Duodenal mucosa (tissue), 2 donors: ENCODE data around the gene TSPAN11.
A peak's percentile ranks its signal among the peaks of the same experiment; 100 is the strongest.

Source experiments
- H3K27ac ChIP-seq: one replicate; pipeline ENCODE4 v1.7.0; 2013; ENCODE audit warnings: low read depth, low read length
- H3K27me3 ChIP-seq, 2 donors: one replicate each; pipeline ENCODE4 v1.7.0; 2013; ENCODE audit warnings: low read length in 2 of 2, control low read depth in 1 of 2; ENCODE audit not compliant: insufficient read depth in 2 of 2, control insufficient read depth in 1 of 2
- H3K36me3 ChIP-seq, 2 donors: one replicate each; pipeline ENCODE4 v1.7.0; 2013; ENCODE audit warnings: low read length in 2 of 2, control low read depth in 1 of 2; ENCODE audit not compliant: insufficient read depth in 2 of 2, control insufficient read depth in 1 of 2
- H3K4me1 ChIP-seq, 2 donors: one replicate each; pipeline ENCODE4 v1.7.0; 2013; ENCODE audit warnings: low read length in 2 of 2, control low read depth in 1 of 2; ENCODE audit not compliant: insufficient read depth in 2 of 2, control insufficient read depth in 1 of 2
- H3K4me3 ChIP-seq, 2 donors: one replicate each; pipeline ENCODE4 v1.7.0; 2013; ENCODE audit warnings: low read length in 2 of 2, low read depth in 1 of 2
- H3K9ac ChIP-seq, 2 donors: one replicate each; pipeline ENCODE4 v1.7.0; 2013; ENCODE audit warnings: low read length in 2 of 2, low read depth in 1 of 2
- H3K9me3 ChIP-seq, 2 donors: one replicate each; pipeline ENCODE4 v1.7.0; 2013; ENCODE audit warnings: low read length in 2 of 2, control low read depth in 1 of 2; ENCODE audit not compliant: control insufficient read depth in 1 of 2

TSPAN11 gene

GRCh38 chr12:30926243-30927221 lies at the start of gene TSPAN11:
Gene TSPAN11 (plus strand): TSS chr12:30926748. CDS start chr12:30953992, 27,244 bp downstream.
- Histone ChIP-seq H3K36me3 (no peaks in the 10 kb centered on the region), H3K27ac (no peak within 1 kb of the TSS), H3K4me1 (peaks cover 0 to 4% of the 10 kb centered on the region in 2 donors), H3K9me3 (no peaks in the 10 kb centered on the region), H3K9ac (peak within 1 kb of the TSS in 1 of 2 donors; percentile 2), H3K27me3 (peaks cover 32 to 37% of the 10 kb centered on the region in 2 donors), H3K4me3 (peak within 1 kb of the TSS; percentile 28 to 50)

GRCh38 chr12:30877105-30877875 lies 49.3 kb upstream of the TSPAN11 start:
- no peak overlapping the region for H3K9ac ChIP-seq
- no peak overlapping the region for H3K27ac ChIP-seq
- H3K36me3 ChIP-seq: no peaks in the 10 kb centered on the region
- H3K4me1 ChIP-seq: peaks cover 0 to 3% of the 10 kb centered on the region in 2 donors
- no peaks in the 10 kb centered on the region for H3K27me3 ChIP-seq
- H3K9me3 ChIP-seq: no peaks in the 10 kb centered on the region
- no peak overlapping the region for H3K4me3 ChIP-seq

DNA sequence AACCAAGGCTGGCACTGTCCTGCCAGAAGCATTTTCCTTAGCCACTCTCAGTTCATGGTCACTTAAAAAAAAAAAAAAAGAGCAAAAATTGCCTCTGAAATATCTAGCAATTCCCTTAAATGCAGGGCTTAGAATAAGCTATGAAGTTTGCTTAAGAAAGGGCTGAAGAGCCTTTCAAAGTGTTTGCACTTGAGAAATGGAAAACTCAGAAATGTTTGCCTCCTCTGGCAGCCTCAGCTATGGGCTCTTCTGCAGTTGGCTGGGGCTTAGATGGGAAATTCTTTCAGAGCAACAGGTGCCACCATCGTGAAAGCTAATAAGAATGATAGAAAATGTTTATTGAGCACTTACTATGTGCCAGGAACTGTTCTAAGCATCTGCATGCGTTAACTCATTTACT lies 48.5 kb upstream of the TSPAN11 start:
- Histone ChIP-seq H3K27me3 (no peaks in the 10 kb centered on the region), H3K36me3 (no peaks in the 10 kb centered on the region), H3K9ac (no peak overlapping the region), H3K4me3 (no peak overlapping the region), H3K9me3 (no peaks in the 10 kb centered on the region), H3K27ac (no peak overlapping the region), H3K4me1 (peaks cover 0 to 3% of the 10 kb centered on the region in 2 donors)

DNA sequence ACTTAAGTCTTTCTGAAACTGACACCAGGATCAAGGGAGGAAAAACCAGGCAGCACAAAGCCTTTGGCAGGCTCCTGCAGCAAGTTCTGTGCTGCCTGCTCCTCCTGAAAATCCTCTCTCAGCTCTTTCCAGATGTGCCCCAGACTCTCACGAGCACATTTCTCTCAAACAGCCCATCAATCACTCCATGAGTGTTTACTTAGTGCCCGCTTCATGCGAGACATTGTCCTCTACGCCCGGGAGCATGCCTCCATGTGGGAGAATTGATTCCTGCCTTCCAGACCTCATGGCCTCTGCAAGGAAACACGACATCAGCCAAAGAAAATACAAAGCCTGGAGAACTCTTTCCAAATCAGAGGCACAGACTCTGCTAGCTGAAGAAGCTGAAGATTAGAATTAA lies 46.5 kb upstream of the TSPAN11 start:
- no peaks in the 10 kb centered on the region for H3K9me3 ChIP-seq
- no peaks in the 10 kb centered on the region for H3K36me3 ChIP-seq
- H3K9ac ChIP-seq: no peak overlapping the region
- H3K4me1 ChIP-seq: no peaks in the 10 kb centered on the region
- H3K4me3 ChIP-seq: no peak overlapping the region
- H3K27me3 ChIP-seq: no peaks in the 10 kb centered on the region
- no peak overlapping the region for H3K27ac ChIP-seq

- Histone ChIP-seq H3K9me3 (no peaks in the 10 kb centered on the region), H3K27ac (no peak overlapping the region), H3K4me1 (no peaks in the 10 kb centered on the region), H3K4me3 (no peak overlapping the region), H3K9ac (no peak overlapping the region), H3K36me3 (no peaks in the 10 kb centered on the region), H3K27me3 (no peaks in the 10 kb centered on the region)
Observed at GRCh38 chr12:30880813-30881212, 45.7 kb upstream of the TSPAN11 start.

GRCh38 chr12:30882706-30883105 lies 43.8 kb upstream of the TSPAN11 start:
- H3K4me1 ChIP-seq: no peaks in the 10 kb centered on the region
- no peak overlapping the region for H3K9ac ChIP-seq

DNA sequence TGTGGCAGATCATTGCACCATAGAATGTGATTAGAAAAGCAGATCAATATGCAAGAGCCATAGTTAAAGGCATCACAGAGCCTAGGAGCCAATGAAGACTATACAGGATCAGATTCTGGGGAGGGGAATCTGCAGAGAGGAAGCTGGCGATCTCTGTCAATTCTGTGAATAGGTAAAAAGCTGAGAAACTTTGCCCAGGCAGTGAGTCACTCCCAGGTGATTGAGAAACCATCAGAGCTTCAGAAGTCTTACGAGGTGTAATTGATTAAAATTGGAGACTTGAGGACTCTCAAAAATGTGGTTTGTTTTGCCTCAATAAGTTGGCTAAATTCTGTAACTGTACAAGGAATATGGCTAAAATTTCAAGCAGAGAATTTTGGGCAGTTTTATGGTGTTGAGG lies 41.7 kb upstream of the TSPAN11 start:
- no peak overlapping the region for H3K4me3 ChIP-seq
- no peaks in the 10 kb centered on the region for H3K27me3 ChIP-seq
- peaks cover 0 to 13% of the 10 kb centered on the region in 2 donors for H3K9me3 ChIP-seq
- no peak overlapping the region for H3K27ac ChIP-seq
- H3K36me3 ChIP-seq: no peaks in the 10 kb centered on the region
- H3K4me1 ChIP-seq: no peaks in the 10 kb centered on the region
- H3K9ac ChIP-seq: no peak overlapping the region

More at GRCh38 chr12:30882706-30883105, 43.8 kb upstream of the TSPAN11 start:
- no peaks in the 10 kb centered on the region for H3K36me3 ChIP-seq
- no peak overlapping the region for H3K4me3 ChIP-seq
- peaks cover 0 to 13% of the 10 kb centered on the region in 2 donors for H3K9me3 ChIP-seq
- H3K27me3 ChIP-seq: no peaks in the 10 kb centered on the region
- H3K27ac ChIP-seq: no peak overlapping the region

DNA sequence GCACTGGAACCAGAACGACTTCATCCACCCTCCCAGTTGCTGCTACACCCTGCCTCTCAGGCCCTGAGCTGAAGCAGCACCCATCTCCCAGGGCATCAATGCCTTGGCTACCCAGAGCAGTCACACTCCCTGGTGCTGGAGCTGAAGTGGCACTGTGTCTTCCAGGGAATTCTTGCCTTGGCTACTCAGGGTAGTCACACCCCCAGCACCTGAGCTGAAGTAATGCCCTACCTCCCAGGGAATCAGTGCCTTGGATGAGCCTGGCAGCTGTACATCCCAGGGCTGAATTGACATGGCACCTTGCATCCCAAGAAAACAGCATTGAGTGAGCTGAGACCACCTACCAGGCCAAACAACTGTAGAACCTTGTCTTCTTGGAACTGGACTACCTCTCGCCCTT lies 41.2 kb upstream of the TSPAN11 start:
- Histone ChIP-seq H3K36me3 (no peaks in the 10 kb centered on the region), H3K4me3 (no peak overlapping the region), H3K27ac (no peak overlapping the region), H3K9me3 (peaks cover 0 to 13% of the 10 kb centered on the region in 2 donors), H3K9ac (no peak overlapping the region), H3K27me3 (no peaks in the 10 kb centered on the region), H3K4me1 (no peaks in the 10 kb centered on the region)

DNA sequence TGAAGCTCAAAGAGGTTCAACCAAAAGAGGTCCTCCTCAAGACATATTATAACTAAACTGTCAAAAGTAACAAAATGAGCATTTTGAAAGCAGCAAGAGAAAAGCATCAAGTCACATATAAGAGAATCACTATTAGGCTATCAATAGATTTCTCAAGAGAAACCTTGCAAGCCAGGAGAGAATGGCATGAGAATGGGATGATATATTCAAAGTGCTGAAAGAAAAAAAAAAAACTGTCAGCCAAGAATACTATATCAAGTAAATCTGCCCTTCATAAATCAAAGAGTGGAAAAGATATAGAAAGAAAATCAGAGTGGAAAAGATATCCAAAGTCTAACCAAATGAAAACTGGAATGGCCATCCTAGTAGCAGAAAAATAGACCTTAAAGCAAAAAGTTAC lies 39.3 kb upstream of the TSPAN11 start:
- Histone ChIP-seq H3K4me1 (no peaks in the 10 kb centered on the region), H3K4me3 (no peak overlapping the region), H3K27ac (no peak overlapping the region), H3K36me3 (no peaks in the 10 kb centered on the region), H3K9ac (no peak overlapping the region), H3K9me3 (peaks cover 0 to 13% of the 10 kb centered on the region in 2 donors), H3K27me3 (no peaks in the 10 kb centered on the region)

DNA sequence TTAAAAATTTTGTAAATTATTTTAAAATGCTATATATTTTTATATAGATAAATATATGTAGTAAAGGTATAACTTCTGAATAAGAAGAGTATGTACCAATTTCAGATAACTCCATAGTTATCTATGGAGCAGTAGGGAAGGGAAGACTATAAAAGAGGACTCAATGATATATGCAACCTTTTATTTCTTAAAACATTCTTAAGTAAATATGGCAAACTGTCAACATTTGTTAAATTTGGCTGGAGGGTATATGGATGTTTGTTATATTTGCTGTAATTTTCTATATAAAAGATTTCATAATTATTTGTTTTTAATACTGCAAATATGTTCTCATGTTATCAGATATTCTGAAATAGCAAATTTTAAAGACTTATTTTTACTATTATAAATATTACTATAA lies 38.3 kb upstream of the TSPAN11 start:
- H3K27me3 ChIP-seq: no peaks in the 10 kb centered on the region
- no peak overlapping the region for H3K4me3 ChIP-seq
- H3K9me3 ChIP-seq: peaks cover 0 to 13% of the 10 kb centered on the region in 2 donors
- no peak overlapping the region for H3K27ac ChIP-seq
- no peaks in the 10 kb centered on the region for H3K4me1 ChIP-seq
- H3K9ac ChIP-seq: no peak overlapping the region
- H3K36me3 ChIP-seq: no peaks in the 10 kb centered on the region
